ENCODE results near the gene KLRG1.

Gene KLRG1

DNA sequence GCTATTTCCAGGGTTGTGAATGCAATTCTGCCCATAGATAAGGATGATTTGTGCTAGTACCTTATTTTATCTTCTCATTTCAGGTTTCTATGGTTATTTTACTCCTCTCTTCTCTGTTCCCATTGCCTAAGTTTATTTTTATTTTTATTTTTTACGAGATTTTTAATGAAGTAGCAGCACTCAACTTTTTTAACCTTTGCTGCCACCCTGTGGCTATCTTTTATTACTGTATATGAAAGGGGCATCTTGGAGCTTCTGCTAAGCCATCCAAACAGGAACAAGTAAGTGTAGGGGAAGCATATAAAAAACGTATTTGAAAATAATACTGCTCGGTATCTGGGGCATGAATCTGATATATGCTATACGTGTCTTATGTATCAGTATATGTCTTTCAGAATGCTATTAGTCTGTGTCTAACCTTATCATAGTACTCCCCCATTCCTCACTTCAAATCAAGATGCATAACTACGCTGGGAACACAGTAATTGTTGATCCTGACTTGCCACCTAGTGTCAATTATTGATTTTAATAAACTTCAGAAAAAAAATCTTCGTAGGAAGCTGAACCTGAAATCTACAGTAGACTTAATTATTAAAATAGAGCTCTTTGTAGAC is 60.3 kb downstream of the KLRG1 start:
- Histone ChIP-seq H3K27me3 (ENCODE audit: insufficient read depth, poor library complexity, severe bottlenecking) (no peaks in the 10 kb centered on the region), H3K27ac (replicated peaks) (no peak overlapping the region), H3K4me3 (replicated peaks; ENCODE audit: insufficient read depth, low read length) (no peak overlapping the region)
- no peak for TF ChIP-seq SPI1 (IDR thresholded peaks at IDR 0.05; ENCODE audit: borderline replicate concordance, low read depth)
- TF ChIP-seq CTCF (IDR thresholded peaks at IDR 0.05; ENCODE audit: insufficient read depth, low read length): no peak
- TF ChIP-seq, protein P1, sequence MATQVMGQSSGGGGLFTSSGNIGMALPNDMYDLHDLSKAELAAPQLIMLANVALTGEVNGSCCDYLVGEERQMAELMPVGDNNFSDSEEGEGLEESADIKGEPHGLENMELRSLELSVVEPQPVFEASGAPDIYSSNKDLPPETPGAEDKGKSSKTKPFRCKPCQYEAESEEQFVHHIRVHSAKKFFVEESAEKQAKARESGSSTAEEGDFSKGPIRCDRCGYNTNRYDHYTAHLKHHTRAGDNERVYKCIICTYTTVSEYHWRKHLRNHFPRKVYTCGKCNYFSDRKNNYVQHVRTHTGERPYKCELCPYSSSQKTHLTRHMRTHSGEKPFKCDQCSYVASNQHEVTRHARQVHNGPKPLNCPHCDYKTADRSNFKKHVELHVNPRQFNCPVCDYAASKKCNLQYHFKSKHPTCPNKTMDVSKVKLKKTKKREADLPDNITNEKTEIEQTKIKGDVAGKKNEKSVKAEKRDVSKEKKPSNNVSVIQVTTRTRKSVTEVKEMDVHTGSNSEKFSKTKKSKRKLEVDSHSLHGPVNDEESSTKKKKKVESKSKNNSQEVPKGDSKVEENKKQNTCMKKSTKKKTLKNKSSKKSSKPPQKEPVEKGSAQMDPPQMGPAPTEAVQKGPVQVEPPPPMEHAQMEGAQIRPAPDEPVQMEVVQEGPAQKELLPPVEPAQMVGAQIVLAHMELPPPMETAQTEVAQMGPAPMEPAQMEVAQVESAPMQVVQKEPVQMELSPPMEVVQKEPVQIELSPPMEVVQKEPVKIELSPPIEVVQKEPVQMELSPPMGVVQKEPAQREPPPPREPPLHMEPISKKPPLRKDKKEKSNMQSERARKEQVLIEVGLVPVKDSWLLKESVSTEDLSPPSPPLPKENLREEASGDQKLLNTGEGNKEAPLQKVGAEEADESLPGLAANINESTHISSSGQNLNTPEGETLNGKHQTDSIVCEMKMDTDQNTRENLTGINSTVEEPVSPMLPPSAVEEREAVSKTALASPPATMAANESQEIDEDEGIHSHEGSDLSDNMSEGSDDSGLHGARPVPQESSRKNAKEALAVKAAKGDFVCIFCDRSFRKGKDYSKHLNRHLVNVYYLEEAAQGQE (IDR thresholded peaks at IDR 0.05; ENCODE audit: insufficient replicate concordance, low read depth): no peak
- peak in 1 of 2 experiments; percentile 47 for DNase-seq (ENCODE audit: low read depth in 1 of 2, low spot score in 1 of 2)

DNA sequence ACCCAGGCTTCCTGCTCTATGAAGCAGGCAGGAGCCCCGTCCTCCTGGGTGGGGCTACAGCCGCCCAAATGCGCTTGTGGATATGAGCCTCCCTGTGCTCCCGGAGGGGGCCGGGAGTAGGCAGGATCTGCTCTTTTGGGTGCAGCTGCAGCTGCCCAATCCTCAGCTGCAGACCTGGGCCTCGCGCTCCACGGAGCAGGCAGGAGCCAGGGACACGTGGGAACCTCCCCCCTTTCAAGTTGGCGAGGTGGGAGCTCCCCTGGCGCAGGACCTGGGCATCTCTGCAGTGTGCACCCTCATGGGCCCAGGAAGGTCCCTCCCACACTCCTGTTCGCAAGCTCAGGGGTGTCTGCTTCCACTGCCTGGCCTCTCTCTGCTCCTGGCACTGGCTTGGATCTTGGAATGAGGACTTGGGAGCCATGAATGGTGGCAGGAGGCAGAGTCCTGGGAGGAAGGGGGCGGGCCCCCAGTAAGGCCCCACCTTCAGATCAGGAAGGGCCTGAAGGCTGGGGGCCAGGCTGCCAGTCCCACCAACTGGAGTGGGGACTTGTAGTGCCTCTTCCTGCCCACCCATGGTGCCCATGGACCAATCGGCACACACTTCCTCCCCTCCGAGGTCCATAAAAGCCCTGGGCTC is 61.3 kb downstream of the KLRG1 start:
- DNase-seq (ENCODE audit: low read depth in 1 of 2, low spot score in 1 of 2): no peak
- Histone ChIP-seq H3K27ac (replicated peaks) (no peak overlapping the region), H3K4me3 (replicated peaks; ENCODE audit: insufficient read depth, low read length) (no peak overlapping the region), H3K27me3 (ENCODE audit: insufficient read depth, poor library complexity, severe bottlenecking) (no peaks in the 10 kb centered on the region)
- no peak for TF ChIP-seq GABPA (IDR thresholded peaks at IDR 0.05; ENCODE audit: low read depth)
- no peak for TF ChIP-seq CTCF (IDR thresholded peaks at IDR 0.05; ENCODE audit: insufficient read depth, low read length)
- TF ChIP-seq, protein P1 (IDR thresholded peaks at IDR 0.05; ENCODE audit: insufficient replicate concordance, low read depth): no peak
- TF ChIP-seq POLR2AphosphoS5 (IDR thresholded peaks at IDR 0.05; ENCODE audit: low read depth): no peak
- TF ChIP-seq SPI1 (IDR thresholded peaks at IDR 0.05; ENCODE audit: borderline replicate concordance, low read depth): no peak

- TF ChIP-seq SPI1 (IDR thresholded peaks at IDR 0.05; ENCODE audit: borderline replicate concordance, low read depth): peak; percentile 83
- peak; percentile 98 for TF ChIP-seq POLR2AphosphoS5 (IDR thresholded peaks at IDR 0.05; ENCODE audit: low read depth)
- TF ChIP-seq, protein P1 (IDR thresholded peaks at IDR 0.05; ENCODE audit: insufficient replicate concordance, low read depth): no peak
- peak; percentile 62; the same call in 1 of the 2 replicates for TF ChIP-seq GABPA (IDR thresholded peaks at IDR 0.05; ENCODE audit: low read depth)
These were observed 61.8 kb downstream of the KLRG1 start for GRCh38 chr12:9051158-9051550.

More at GRCh38 chr12:9051158-9051550, 61.8 kb downstream of the KLRG1 start:
- no peaks in the 10 kb centered on the region for H3K27me3 ChIP-seq (ENCODE audit: insufficient read depth, poor library complexity, severe bottlenecking)
- peak; percentile 48 to 83 for DNase-seq (ENCODE audit: low read depth in 1 of 2, low spot score in 1 of 2)
- no peak overlapping the region for H3K27ac ChIP-seq (replicated peaks)
- H3K4me3 ChIP-seq (replicated peaks; ENCODE audit: insufficient read depth, low read length): no peak overlapping the region
